Activated T-helper 2 cell treated with anti-CD3 and anti-CD28 coated beads, Interferon-gamma antibody, Interleukin-2, Interleukin-4, amounts not matched to agents 10 μg/mL and 5 μg/mL and 100 μg/mL, durations not matched to agents 14 hours and 24 hours and 36 hours (primary cell): ENCODE measurements around the gene C17orf100. TPM values are rescaled to one million over a fixed set of nuclear protein-coding genes. Genes with fewer than 3 reads are reported as not detected.

Experiments
- DNase-seq: peaks from one replicate; pipeline ENCODE4 v3.0.0; 2021; ENCODE audit warnings: low spot score
- H3K27ac Mint-ChIP-seq: one replicate; pipeline ENCODE4 v1.8.0; 2021; ENCODE audit warnings: mixed read lengths
- H3K27me3 Mint-ChIP-seq: one replicate; pipeline ENCODE4 v1.8.0; 2021; ENCODE audit warnings: low read depth, mixed read lengths
- H3K36me3 Mint-ChIP-seq: one replicate; pipeline ENCODE4 v1.8.0; 2021; ENCODE audit warnings: low read depth, mixed read lengths
- H3K4me1 Mint-ChIP-seq: one replicate; pipeline ENCODE4 v1.8.0; 2021; ENCODE audit warnings: low read depth, mixed read lengths
- H3K4me3 Mint-ChIP-seq: one replicate; pipeline ENCODE4 v1.8.0; 2021; ENCODE audit warnings: low read depth, mild to moderate bottlenecking, moderate library complexity, mixed read lengths
- H3K9me3 Mint-ChIP-seq: one replicate; pipeline ENCODE4 v1.8.0; 2021; ENCODE audit warnings: mixed read lengths
- intact Hi-C: fragments of 100-400 bp; cut with micrococcal nuclease; formaldehyde crosslinking; loops from one replicate; pipeline ENCODE4 v1.15.1; 2023
- total RNA-seq: library from RNA; stranded (reverse); gene quantifications from 2 replicates; pipeline ENCODE4 v1.2.3, GENCODE V29; 2022

Gene C17orf100
- total RNA-seq, result 1.5 and 2.0 TPM in 2 replicates

GRCh38 chr17:6651354-6651918 lies at the start of gene C17orf100, which contains the start of gene MED31:
C17orf100 (plus strand) TSS chr17:6651762; CDS start chr17:6651914, 152 bp downstream.
MED31 (minus strand) TSS chr17:6651605; CDS start chr17:6651528, 77 bp downstream.
- intact Hi-C loops, result loop anchor here (1.0 to 10.0 kb wide), 3 partner anchors 11 to 363 kb away; partner anchors contain the start of genes KIAA0753 and XAF1
- peak within 1 kb of the TSS; percentile 99 for H3K27ac Mint-ChIP-seq
- peak; percentile 94 for DNase-seq
- H3K4me1 Mint-ChIP-seq, result peaks cover 51% of the 10 kb centered on the region
- peaks cover 36% of the 10 kb centered on the region for H3K36me3 Mint-ChIP-seq
- H3K27me3 Mint-ChIP-seq, result peaks cover 25% of the 10 kb centered on the region
- H3K4me3 Mint-ChIP-seq, result peak within 1 kb of the TSS; percentile 96
- H3K9me3 Mint-ChIP-seq, result no peaks in the 10 kb centered on the region

GRCh38 chr17:6602141-6602540 lies 49.4 kb upstream of the C17orf100 start:
- Mint-ChIP-seq H3K27me3 (no peaks in the 10 kb centered on the region), H3K9me3 (no peaks in the 10 kb centered on the region), H3K36me3 (peaks cover 47% of the 10 kb centered on the region)

GRCh38 chr17:6603744-6604325 lies 47.7 kb upstream of the C17orf100 start:
- intact Hi-C loops, result no loop called here
- no peak for DNase-seq
- Mint-ChIP-seq H3K36me3 (peaks cover 56% of the 10 kb centered on the region), H3K4me3 (no peak overlapping the region), H3K27me3 (no peaks in the 10 kb centered on the region), H3K4me1 (peaks cover 8% of the 10 kb centered on the region), H3K27ac (peak overlapping the region; percentile 36), H3K9me3 (no peaks in the 10 kb centered on the region)

More at GRCh38 chr17:6602141-6602540, 49.4 kb upstream of the C17orf100 start:
- intact Hi-C loops, result no loop called here
- DNase-seq, result no peak
- peaks cover 8% of the 10 kb centered on the region for H3K4me1 Mint-ChIP-seq
- no peak overlapping the region for H3K4me3 Mint-ChIP-seq
- H3K27ac Mint-ChIP-seq, result no peak overlapping the region

- peaks cover 57% of the 10 kb centered on the region for H3K36me3 Mint-ChIP-seq
- no peak for DNase-seq
- no peak overlapping the region for H3K4me3 Mint-ChIP-seq
- H3K4me1 Mint-ChIP-seq, result peaks cover 8% of the 10 kb centered on the region
- intact Hi-C loops, result no loop called here
- H3K9me3 Mint-ChIP-seq, result no peaks in the 10 kb centered on the region
- H3K27ac Mint-ChIP-seq, result no peak overlapping the region
- H3K27me3 Mint-ChIP-seq, result no peaks in the 10 kb centered on the region
Measured at GRCh38 chr17:6605142-6605541, 46.4 kb upstream of the C17orf100 start.

- no peak overlapping the region for H3K27ac Mint-ChIP-seq
- no peak overlapping the region for H3K4me3 Mint-ChIP-seq
- H3K4me1 Mint-ChIP-seq, result peaks cover under 1% of the 10 kb centered on the region
- H3K36me3 Mint-ChIP-seq, result peaks cover 43% of the 10 kb centered on the region
- DNase-seq, result no peak
- intact Hi-C loops, result no loop called here
- no peaks in the 10 kb centered on the region for H3K27me3 Mint-ChIP-seq
- no peaks in the 10 kb centered on the region for H3K9me3 Mint-ChIP-seq
Measured at GRCh38 chr17:6608321-6608720, 43.2 kb upstream of the C17orf100 start.

- intact Hi-C loops, result no loop called here
- H3K36me3 Mint-ChIP-seq, result peaks cover 50% of the 10 kb centered on the region
- no peak overlapping the region for H3K4me3 Mint-ChIP-seq
- DNase-seq, result no peak
- no peaks in the 10 kb centered on the region for H3K27me3 Mint-ChIP-seq
- H3K4me1 Mint-ChIP-seq, result no peaks in the 10 kb centered on the region
- no peak overlapping the region for H3K27ac Mint-ChIP-seq
- no peaks in the 10 kb centered on the region for H3K9me3 Mint-ChIP-seq
Measured at GRCh38 chr17:6610011-6610410, 41.6 kb upstream of the C17orf100 start.

- no peak overlapping the region for H3K4me3 Mint-ChIP-seq
- no peaks in the 10 kb centered on the region for H3K9me3 Mint-ChIP-seq
- no peaks in the 10 kb centered on the region for H3K27me3 Mint-ChIP-seq
- H3K27ac Mint-ChIP-seq, result no peak overlapping the region
- intact Hi-C loops, result no loop called here
- no peak for DNase-seq
- H3K36me3 Mint-ChIP-seq, result peaks cover 47% of the 10 kb centered on the region
- no peaks in the 10 kb centered on the region for H3K4me1 Mint-ChIP-seq
Measured at GRCh38 chr17:6611231-6611630, 40.3 kb upstream of the C17orf100 start.

GRCh38 chr17:6623941-6624340 lies 27.6 kb upstream of the C17orf100 start:
- Mint-ChIP-seq H3K27me3 (no peaks in the 10 kb centered on the region), H3K27ac (no peak overlapping the region), H3K4me1 (no peaks in the 10 kb centered on the region), H3K9me3 (no peaks in the 10 kb centered on the region), H3K4me3 (no peak overlapping the region), H3K36me3 (peaks cover 41% of the 10 kb centered on the region)
- no peak for DNase-seq
- intact Hi-C loops, result no loop called here

GRCh38 chr17:6626616-6627015 lies 24.9 kb upstream of the C17orf100 start:
- peaks cover 3% of the 10 kb centered on the region for H3K4me1 Mint-ChIP-seq
- H3K4me3 Mint-ChIP-seq, result no peak overlapping the region
- H3K27me3 Mint-ChIP-seq, result no peaks in the 10 kb centered on the region
- intact Hi-C loops, result no loop called here
- H3K27ac Mint-ChIP-seq, result no peak overlapping the region
- no peaks in the 10 kb centered on the region for H3K9me3 Mint-ChIP-seq
- no peak for DNase-seq
- H3K36me3 Mint-ChIP-seq, result peaks cover 42% of the 10 kb centered on the region

GRCh38 chr17:6627019-6627418 lies 24.5 kb upstream of the C17orf100 start:
- H3K27ac Mint-ChIP-seq, result no peak overlapping the region
- no peak overlapping the region for H3K4me3 Mint-ChIP-seq
- intact Hi-C loops, result no loop called here
- no peak for DNase-seq
- H3K4me1 Mint-ChIP-seq, result peaks cover 3% of the 10 kb centered on the region
- H3K36me3 Mint-ChIP-seq, result peaks cover 42% of the 10 kb centered on the region
- no peaks in the 10 kb centered on the region for H3K9me3 Mint-ChIP-seq
- H3K27me3 Mint-ChIP-seq, result no peaks in the 10 kb centered on the region

GRCh38 chr17:6630390-6630789 lies 21.2 kb upstream of the C17orf100 start:
- H3K36me3 Mint-ChIP-seq, result peaks cover 54% of the 10 kb centered on the region
- H3K27me3 Mint-ChIP-seq, result no peaks in the 10 kb centered on the region
- no peak overlapping the region for H3K4me3 Mint-ChIP-seq
- no peak for DNase-seq
- H3K4me1 Mint-ChIP-seq, result peaks cover 3% of the 10 kb centered on the region
- no peaks in the 10 kb centered on the region for H3K9me3 Mint-ChIP-seq
- no peak overlapping the region for H3K27ac Mint-ChIP-seq
- intact Hi-C loops, result no loop called here

- Mint-ChIP-seq H3K9me3 (no peaks in the 10 kb centered on the region), H3K4me3 (no peak overlapping the region), H3K27ac (no peak overlapping the region), H3K4me1 (peaks cover 3% of the 10 kb centered on the region), H3K27me3 (no peaks in the 10 kb centered on the region), H3K36me3 (peaks cover 44% of the 10 kb centered on the region)
- no peak for DNase-seq
- intact Hi-C loops, result no loop called here
Measured at GRCh38 chr17:6632530-6632929, 19.0 kb upstream of the C17orf100 start.

GRCh38 chr17:6633263-6633662 lies 18.3 kb upstream of the C17orf100 start:
- H3K4me1 Mint-ChIP-seq, result peaks cover 8% of the 10 kb centered on the region
- H3K27me3 Mint-ChIP-seq, result no peaks in the 10 kb centered on the region
- no peak overlapping the region for H3K27ac Mint-ChIP-seq
- intact Hi-C loops, result no loop called here
- H3K9me3 Mint-ChIP-seq, result no peaks in the 10 kb centered on the region
- no peak overlapping the region for H3K4me3 Mint-ChIP-seq
- H3K36me3 Mint-ChIP-seq, result peaks cover 38% of the 10 kb centered on the region
- DNase-seq, result no peak
